NOMO-1 (cell line): Measurements from ENCODE around the gene UBL7.
A peak's percentile ranks its signal among the peaks of the same experiment; 100 is the strongest.

Experiments used
- DNase-seq, 2 experiments: peaks; one replicate each; lab custom pipeline; 2025; ENCODE audit not compliant: unreplicated experiment in 2 of 2; lab: John Stamatoyannopoulos, UW

UBL7 gene

GRCh38 chr15:74410502-74410901 is 50.5 kb downstream of the UBL7 start:
- no peak for DNase-seq

GRCh38 chr15:74409225-74409624 is 51.7 kb downstream of the UBL7 start:
- no peak for DNase-seq

- no peak for DNase-seq
Measured at GRCh38 chr15:74408815-74409214, 52.1 kb downstream of the UBL7 start.

DNA sequence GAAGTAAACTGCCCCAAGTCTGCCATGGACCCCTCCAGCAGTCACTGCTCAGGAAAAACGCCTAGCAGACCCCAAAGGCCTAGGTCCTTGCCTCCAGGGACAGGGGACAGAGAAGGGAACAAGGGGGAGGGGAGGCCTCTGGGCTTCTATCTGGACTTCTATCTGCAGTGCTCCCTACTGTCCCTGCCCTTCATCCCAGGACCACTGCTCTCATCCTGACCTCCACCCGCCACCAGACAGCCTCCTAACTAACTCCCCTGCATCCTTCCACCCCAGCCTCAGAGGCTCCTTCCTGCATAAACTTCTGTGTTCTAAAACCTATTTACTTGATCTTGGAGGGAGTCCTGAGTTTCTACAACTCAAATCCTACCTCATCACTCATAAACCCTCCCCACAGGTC is 52.6 kb downstream of the UBL7 start:
- DNase-seq = no peak

- DNase-seq = no peak
Measured at GRCh38 chr15:74406992-74407705, 53.8 kb downstream of the UBL7 start.

GRCh38 chr15:74406517-74406916 is 54.4 kb downstream of the UBL7 start:
- no peak for DNase-seq

- DNase-seq = no peak
Measured at GRCh38 chr15:74405823-74406222, 55.1 kb downstream of the UBL7 start.

GRCh38 chr15:74403991-74404563 is 56.9 kb downstream of the UBL7 start:
- peak; percentile 33 to 58 for DNase-seq

DNA sequence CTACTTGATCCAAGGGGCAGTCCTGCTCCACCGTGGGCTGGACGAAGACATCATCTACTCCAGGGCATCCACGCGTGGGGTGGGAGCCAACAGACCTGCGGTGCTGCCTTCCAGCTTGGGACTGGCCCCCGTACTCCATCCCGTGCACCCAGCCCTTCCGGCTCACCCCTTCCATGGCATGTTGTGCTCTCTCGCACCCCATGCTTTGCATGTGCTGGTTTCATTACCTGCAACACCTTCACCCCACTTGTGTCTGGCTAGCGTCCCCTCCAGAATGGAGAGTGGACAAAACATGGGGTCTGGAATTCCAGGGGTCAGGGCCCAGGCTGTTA is 57.4 kb downstream of the UBL7 start:
- DNase-seq = no peak

DNA sequence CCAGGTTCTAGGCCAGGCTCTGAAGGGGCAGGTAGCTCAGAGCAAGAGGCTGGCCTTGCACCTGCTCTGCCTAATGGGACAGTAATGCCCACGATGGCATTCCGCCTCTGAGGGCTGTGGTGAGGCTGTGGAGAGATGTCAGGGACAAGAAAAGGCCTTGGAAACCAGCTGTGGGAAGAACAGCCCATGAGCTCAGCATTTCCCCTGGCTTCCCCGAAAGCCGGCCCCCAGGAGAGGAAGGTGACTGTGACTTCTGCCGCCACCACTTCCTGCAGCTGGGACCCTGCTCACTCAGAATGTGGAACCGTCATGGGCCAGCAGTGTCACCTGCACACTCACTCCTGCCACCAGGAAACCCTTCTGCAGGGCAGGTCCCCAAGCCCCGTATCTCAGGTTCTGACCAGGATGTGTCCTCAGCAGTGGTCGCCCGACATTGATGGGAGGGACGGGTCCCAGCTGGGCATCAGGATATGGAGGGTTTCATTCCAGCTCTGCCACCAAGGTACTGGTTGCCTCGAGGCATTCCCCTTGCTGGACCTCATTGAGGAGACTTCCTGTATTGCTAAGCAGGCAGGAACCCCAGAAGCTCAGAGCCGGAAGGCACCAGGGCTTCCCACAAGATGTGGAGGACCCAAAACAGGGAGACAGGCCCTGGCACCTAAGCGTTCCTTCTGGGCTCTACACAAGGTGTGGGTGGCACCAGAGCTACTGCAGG is 57.9 kb downstream of the UBL7 start:
- peak; percentile 53 to 73 for DNase-seq

GRCh38 chr15:74402337-74402841 is 58.6 kb downstream of the UBL7 start:
- no peak for DNase-seq

DNA sequence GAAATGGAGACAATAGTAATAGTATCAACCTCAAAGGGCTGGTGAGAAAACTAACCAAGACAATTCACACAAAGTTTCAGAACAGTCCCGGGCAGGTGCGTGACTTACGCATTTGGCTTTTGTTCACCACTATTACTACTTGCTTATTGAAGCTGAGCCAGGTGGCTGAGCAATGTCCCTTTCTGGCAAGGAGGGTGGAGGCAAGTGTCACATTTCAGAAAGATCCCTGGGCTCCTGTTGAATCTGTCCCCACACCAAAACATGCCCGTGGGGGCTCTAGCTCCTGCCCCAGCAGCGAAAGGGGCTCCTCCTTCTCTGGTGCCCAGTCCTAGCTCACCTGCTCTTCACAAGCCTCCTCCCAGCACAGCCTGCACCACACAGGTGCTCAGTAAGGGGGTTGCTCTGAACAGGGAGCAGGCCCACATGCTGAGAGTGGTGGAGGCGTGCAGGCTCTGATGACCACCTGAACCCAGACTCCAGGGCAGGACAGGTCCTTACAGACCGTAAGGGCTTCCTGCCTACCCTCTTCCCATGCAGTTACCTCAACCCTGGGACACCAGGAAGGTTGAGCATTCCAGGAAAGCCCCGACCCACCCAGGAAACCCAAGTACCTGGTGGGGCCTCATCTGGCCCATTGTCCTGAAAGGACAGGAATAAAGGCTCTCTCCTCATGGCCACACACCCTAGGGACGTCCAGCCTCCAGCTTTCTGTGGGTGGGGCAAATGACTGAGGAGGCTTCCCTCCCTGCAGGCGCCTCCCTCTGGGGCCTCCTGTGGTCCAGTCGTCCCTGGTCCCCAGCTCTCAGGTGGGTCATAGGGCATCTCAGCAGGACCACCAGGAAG is 59.8 kb downstream of the UBL7 start:
- DNase-seq = no peak

DNA sequence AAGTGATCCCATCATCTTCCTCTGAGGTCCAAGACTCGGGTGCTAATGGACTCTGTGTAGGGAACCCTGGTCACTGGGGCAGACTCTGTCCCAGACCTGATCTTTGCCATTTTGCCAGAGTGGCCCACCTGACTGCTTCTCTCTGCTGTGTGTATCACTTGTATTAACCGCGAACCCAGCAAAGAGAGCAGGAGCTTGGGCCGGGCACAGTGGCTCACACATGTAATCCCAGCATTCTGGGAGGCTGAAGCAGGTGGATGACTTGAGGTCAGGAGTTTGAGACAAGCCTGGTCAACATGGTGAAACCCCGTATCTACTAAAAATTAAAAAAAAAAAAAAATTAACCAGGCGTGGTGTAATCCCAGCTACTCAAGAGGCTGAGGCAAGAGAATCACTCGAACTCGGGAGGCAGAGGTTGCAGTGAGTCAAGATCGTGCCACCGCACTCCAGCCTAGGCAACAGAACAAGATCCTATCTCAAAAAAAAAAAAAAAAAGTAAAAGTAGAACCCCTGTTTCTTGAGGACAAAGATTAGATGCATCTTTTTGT is 60.6 kb downstream of the UBL7 start:
- DNase-seq = no peak

DNA sequence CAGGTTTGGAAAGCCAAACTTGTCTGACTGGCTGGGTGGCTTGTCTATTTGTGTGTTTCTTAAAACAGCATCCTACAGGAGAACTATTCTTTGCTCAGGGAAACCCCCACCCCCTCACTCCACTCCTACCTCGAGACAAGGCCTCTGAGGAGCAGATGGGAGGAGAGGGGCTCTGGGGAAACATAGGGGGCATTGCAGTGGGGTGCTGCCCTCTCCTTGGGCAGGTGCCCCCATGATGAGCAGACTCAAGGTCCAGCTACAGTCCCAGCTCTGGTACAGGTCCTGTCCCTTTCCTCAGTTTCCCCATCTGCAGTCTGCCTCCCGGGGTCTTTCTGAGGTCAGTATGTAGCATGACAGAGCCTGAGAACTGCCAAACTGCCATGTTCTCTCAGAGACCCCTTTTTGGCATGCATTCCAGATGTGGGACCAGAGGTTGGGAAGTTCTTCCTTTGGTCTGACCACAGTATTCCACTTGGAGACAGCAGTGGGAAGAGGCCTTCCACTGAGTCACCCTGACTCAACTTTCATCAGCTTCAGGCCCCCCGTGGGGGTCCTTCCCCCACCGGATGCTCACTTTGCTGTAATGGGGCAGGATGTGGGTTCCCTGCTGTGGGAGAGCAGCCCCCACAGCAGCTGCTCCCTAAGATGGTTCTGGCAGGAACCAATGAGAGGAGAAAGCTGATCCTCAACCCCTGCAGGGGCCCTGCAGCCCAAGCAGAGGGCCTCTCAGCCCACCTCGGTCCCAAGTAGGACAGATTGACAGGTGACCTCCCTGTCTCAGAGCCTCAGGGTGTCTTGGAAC is 61.2 kb downstream of the UBL7 start:
- no peak for DNase-seq

- peak; percentile 17 to 36 for DNase-seq
Measured at GRCh38 chr15:74399100-74399499, 61.9 kb downstream of the UBL7 start.

GRCh38 chr15:74398183-74398582 is 62.8 kb downstream of the UBL7 start:
- DNase-seq = no peak

- peak; percentile 56 to 62 for DNase-seq
Measured at GRCh38 chr15:74397239-74398068, 63.5 kb downstream of the UBL7 start.

DNA sequence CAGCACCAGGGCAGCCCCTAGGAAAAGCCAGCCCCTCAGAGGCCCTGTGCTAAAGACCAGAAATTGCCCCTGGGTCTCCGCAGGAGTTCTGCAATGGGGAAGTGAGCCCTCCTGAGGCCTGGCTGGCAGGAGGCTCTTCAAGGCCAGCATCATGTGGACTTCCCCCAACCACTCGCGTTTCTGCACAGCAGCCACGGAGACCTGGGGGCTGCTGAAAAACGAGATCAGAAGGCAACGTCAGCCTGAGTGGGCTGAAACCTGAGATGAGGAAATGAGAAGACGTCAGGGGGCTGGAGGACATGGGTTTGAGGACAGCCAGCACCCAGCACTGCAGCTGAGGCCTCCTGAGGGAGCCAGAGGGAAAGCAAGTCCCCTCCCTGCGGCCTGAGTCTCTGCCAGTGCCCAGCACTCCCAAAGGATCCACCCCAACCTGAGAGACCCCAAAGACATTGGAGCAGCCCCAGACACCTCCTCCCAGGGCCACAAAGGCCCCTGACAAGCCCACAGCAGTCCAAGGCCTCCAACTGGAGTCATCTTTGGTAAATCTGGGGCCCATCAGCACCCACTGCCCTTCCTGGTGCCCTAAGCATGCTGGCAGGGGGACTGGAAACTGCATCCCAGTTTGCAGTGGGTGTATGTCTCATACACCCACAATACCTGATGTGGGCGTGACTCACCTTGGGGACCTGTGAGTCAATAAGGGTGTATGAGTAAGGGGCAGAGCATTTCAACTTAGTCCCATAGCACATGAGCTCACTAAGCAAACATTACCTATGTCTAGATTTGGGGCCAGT is 64.3 kb downstream of the UBL7 start:
- peak; percentile 57 to 65 for DNase-seq

- no peak for DNase-seq
Measured at GRCh38 chr15:74396146-74396438, 64.9 kb downstream of the UBL7 start.
